ENCODE data around the gene FYN. TPM values are rescaled to one million over a fixed set of nuclear protein-coding genes. Genes with fewer than 3 reads are reported as not detected.
A peak's percentile ranks its signal among the peaks of the same experiment; 100 is the strongest.

Gene FYN
- total RNA-seq, 4 donors from 2014 or later = 55.3 to 249 (median 74.3) TPM

DNA sequence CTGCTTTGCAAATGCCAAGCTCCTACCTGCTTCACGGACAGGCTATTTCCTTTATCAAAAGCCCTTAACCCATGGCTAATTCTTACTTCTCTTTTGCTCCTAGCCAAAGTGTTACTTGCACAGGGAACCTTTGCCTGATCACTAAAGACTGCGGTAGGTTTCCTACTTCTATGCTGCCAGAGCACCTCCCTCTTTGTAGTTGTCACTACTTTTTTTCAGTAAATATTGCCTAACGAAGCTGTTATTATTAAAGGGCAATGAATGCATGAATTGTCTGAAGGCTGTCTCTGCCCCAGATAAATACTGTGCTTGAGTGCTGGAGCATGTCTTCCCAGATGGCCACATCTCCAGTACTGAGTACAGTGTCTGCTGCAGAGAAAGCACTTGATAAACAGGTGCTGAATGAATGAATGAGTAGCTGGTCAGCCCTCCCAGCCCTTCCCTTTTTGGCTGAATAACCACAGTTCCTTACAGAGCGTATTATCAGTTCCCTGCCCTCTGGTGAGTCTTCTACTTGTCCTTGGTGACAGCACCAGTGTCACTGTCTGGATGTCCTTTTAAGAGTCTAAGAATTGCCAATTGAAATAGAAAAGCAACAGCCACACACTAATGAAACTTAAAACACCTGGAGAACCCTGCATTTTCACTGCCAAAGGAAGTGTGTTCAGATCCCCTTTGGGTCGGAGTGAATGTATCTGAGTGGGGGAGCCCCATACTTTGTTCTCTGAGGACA is 194.0 kb downstream of the FYN start:
- Histone ChIP-seq H3K36me3 (peaks cover 0 to 3% (median 0%) of the 10 kb centered on the region in 3 donors), H3K4me1 (peaks cover 0 to 31% (median 0%) of the 10 kb centered on the region in 4 donors), H3K4me3 (no peak overlapping the region), H3K27ac (no peak overlapping the region), H3K27me3 (no peaks in the 10 kb centered on the region), H3K9me3 (no peaks in the 10 kb centered on the region)
- no peak for TF ChIP-seq CTCF (IDR thresholded peaks at IDR 0.05)
- TF ChIP-seq POLR2A (IDR thresholded peaks at IDR 0.05) = no peak
- no peak for DNase-seq

DNA sequence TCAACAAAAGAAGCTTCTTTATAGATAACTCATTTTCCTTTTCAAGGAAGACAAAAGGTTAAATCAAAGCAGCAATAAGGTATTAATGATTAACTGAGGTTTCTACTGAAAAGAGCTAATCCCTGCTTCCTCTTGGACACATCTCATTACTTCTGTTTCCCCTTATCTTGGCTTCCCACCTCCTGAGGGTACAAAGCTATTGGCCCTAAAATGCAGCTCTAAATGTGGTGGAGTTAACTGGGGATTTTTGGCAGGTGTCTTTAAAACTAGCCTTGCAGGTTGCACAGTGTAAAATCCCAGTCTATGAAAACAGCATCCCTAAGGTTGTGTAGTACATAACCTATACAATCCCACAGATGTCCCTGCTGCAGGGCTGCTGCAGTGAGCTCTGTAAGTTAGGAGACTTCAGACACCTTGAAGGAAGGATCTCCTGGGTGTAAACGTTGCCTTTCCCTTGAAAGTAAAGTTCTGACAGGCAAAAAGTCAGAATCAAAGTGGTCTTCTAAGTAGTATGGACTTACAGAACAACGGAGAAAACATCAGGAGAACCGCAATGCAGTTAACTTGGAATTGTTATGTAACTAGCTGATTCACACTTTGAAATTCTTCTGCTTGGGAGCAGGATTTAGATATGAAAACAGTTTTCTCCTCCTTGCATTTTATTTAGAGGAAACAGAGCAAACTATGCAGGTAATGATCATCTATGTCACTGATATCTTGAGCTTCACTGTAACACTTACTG is 195.8 kb downstream of the FYN start:
- peaks cover 0 to 23% (median 0%) of the 10 kb centered on the region in 4 donors for H3K4me1 ChIP-seq
- H3K36me3 ChIP-seq = peaks cover 0 to 9% (median 0%) of the 10 kb centered on the region in 3 donors
- TF ChIP-seq POLR2A (IDR thresholded peaks at IDR 0.05) (no peak), CTCF (IDR thresholded peaks at IDR 0.05) (no peak)
- H3K27me3 ChIP-seq = no peaks in the 10 kb centered on the region
- H3K4me3 ChIP-seq = peak overlapping the region in 2 of 4 donors; percentile 8 to 9
- H3K9me3 ChIP-seq = no peaks in the 10 kb centered on the region
- peak overlapping the region in 1 of 4 donors; percentile 48 for H3K27ac ChIP-seq
- DNase-seq = no peak

- Histone ChIP-seq H3K4me3 (peak overlapping the region in 2 of 4 donors; percentile 32 to 33), H3K27me3 (no peaks in the 10 kb centered on the region), H3K36me3 (peaks cover 0 to 13% (median 0%) of the 10 kb centered on the region in 3 donors), H3K4me1 (peaks cover 0 to 20% (median 0%) of the 10 kb centered on the region in 4 donors), H3K27ac (peak overlapping the region in 1 of 4 donors; percentile 9), H3K9me3 (no peaks in the 10 kb centered on the region)
- no peak for TF ChIP-seq POLR2A (IDR thresholded peaks at IDR 0.05)
- no peak for TF ChIP-seq CTCF (IDR thresholded peaks at IDR 0.05)
- no peak for DNase-seq
Measured at GRCh38 chr6:111676383-111676782, 196.9 kb downstream of the FYN start.

DNA sequence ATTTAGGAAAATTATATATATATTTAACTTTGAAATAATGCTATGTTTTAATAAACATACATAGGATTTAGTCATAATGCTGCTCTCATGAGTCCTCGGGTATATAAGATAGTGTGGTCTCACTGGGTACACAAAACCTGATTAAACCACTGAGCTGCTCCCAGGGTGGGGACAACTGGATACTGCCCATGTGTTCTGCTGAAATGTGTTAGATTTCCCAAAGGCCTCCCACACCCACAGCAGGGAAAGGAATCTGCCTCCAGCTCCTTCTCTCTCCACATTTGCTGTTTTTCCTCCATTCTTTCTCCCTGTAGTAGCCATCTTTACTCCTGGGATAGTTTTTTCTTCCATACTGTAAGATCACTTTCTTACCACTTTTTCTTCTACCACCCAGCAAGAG is 198.4 kb downstream of the FYN start:
- H3K27ac ChIP-seq = peak overlapping the region in 1 of 4 donors; percentile 9
- H3K4me3 ChIP-seq = no peak overlapping the region
- no peaks in the 10 kb centered on the region for H3K27me3 ChIP-seq
- peaks cover 0 to 20% (median 0%) of the 10 kb centered on the region in 4 donors for H3K4me1 ChIP-seq
- no peak for DNase-seq
- H3K36me3 ChIP-seq = peaks cover 0 to 22% (median 0%) of the 10 kb centered on the region in 3 donors
- no peaks in the 10 kb centered on the region for H3K9me3 ChIP-seq
- TF ChIP-seq POLR2A (IDR thresholded peaks at IDR 0.05) = no peak
- TF ChIP-seq CTCF (IDR thresholded peaks at IDR 0.05) = no peak

DNA sequence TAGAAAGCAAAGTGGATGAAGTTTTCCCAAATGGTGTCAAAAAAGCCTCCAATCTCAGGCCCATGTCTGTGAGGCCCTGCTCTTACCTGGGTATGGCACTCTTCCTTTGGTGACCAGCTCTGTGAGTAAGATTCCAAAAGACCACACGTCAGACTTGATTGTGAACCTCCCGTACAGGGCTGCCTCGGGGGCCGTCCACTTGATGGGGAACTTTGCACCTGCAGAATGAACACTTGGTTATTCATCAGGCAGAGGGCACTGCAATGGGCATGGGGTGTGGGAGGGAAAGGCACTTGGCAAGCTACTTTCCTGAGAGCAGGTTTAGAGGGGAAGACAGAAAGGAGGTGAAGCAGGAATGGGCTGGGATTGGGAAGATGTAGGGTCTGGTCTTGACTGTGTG is 198.8 kb downstream of the FYN start:
- H3K27ac ChIP-seq = no peak overlapping the region
- H3K9me3 ChIP-seq = no peaks in the 10 kb centered on the region
- peaks cover 0 to 22% (median 0%) of the 10 kb centered on the region in 3 donors for H3K36me3 ChIP-seq
- no peak overlapping the region for H3K4me3 ChIP-seq
- no peaks in the 10 kb centered on the region for H3K27me3 ChIP-seq
- TF ChIP-seq POLR2A (IDR thresholded peaks at IDR 0.05) (no peak), CTCF (IDR thresholded peaks at IDR 0.05) (peak in 1 of 6 experiments; percentile 19)
- peaks cover 0 to 20% (median 0%) of the 10 kb centered on the region in 4 donors for H3K4me1 ChIP-seq
- peak in 1 of 3 donors; percentile 64 for DNase-seq
